A673 (cell line): Measurements from ENCODE around the gene PYHIN1. TPM values are rescaled to one million over a fixed set of nuclear protein-coding genes. Genes with fewer than 3 reads are reported as not detected.

ENCODE experiments used
- BruUV-seq: library from RNA; stranded (reverse); fragments of 400-500 nt; replicated peaks from 2 replicates; lab custom pipeline; 2021; lab: Mats Ljungman, UMichigan
- CTCF ChIA-PET: fragments of 300-600 bp; sonication (Branson Sonifier 250); formaldehyde crosslinking; loops from one replicate; lab custom pipeline; 2022; ENCODE audit warnings: antibody characterized with exemption; lab: Charles Lee
- POLR2A ChIA-PET: fragments of 300-600 bp; sonication (Branson Sonifier 250); formaldehyde crosslinking; loops from one replicate; lab custom pipeline; 2022; ENCODE audit warnings: antibody characterized with exemption; ENCODE audit not compliant: low non-redundant PET; lab: Charles Lee
- DNase-seq: peaks from one replicate; pipeline ENCODE4 v3.0.0-alpha.2; 2015; ENCODE audit warnings: low spot score
- H3K27ac ChIP-seq: fragments of 200-600 bp; sonication (generic); 2 replicates; pipeline ENCODE4 v1.5.1; 2016; ENCODE audit warnings: mixed run types, low read depth, mild to moderate bottlenecking, mixed read lengths, antibody characterized with exemption, low read length; ENCODE audit not compliant: poor library complexity, severe bottlenecking
- H3K27me3 ChIP-seq: fragments of 200-600 bp; sonication (generic); replicated peaks from 2 replicates; pipeline ENCODE4 v1.6.1; 2017; ENCODE audit warnings: mixed run types, low read depth, mild to moderate bottlenecking, mixed read lengths, antibody characterized with exemption, low read length; ENCODE audit not compliant: insufficient read depth, poor library complexity
- H3K36me3 ChIP-seq: fragments of 200-600 bp; sonication (generic); 2 replicates; pipeline ENCODE4 v1.6.1; 2016; ENCODE audit warnings: mixed run types, mild to moderate bottlenecking, mixed read lengths, antibody characterized with exemption, low read length; ENCODE audit not compliant: insufficient read depth, poor library complexity, severe bottlenecking
- H3K4me1 ChIP-seq: fragments of 200-600 bp; sonication (generic); 2 replicates; pipeline ENCODE4 v1.6.1; 2017; ENCODE audit warnings: mixed run types, mild to moderate bottlenecking, mixed read lengths, antibody characterized with exemption, low read length; ENCODE audit not compliant: insufficient read depth, poor library complexity, severe bottlenecking
- H3K4me3 ChIP-seq: fragments of 200-600 bp; sonication (generic); 2 replicates; pipeline ENCODE4 v1.5.1; 2016; ENCODE audit warnings: low read depth, mixed run types, mild to moderate bottlenecking, mixed read lengths, low read length; ENCODE audit not compliant: poor library complexity, severe bottlenecking
- H3K9me3 ChIP-seq: fragments of 200-600 bp; sonication (generic); 2 replicates; pipeline ENCODE4 v1.6.1; 2016; ENCODE audit warnings: mixed run types, low read depth, mild to moderate bottlenecking, mixed read lengths, antibody characterized with exemption, low read length; ENCODE audit not compliant: poor library complexity, severe bottlenecking
- CTCF ChIP-seq: fragments of 300-800, 200-600 bp; sonication (generic); conservative IDR thresholded peaks from 2 replicates; pipeline ENCODE4 v1.5.1; 2017; ENCODE audit warnings: low read depth, mild to moderate bottlenecking, antibody characterized with exemption, low read length, moderate library complexity, mixed read lengths
- EZH2 ChIP-seq: fragments of 200-600 bp; sonication (generic); IDR thresholded peaks from 2 replicates; pipeline ENCODE4 v1.6.1; 2017; ENCODE audit warnings: borderline replicate concordance, low read depth, mild to moderate bottlenecking, mixed read lengths, antibody characterized with exemption, low read length; ENCODE audit not compliant: poor library complexity, severe bottlenecking
- intact Hi-C: fragments of 100-400 bp; cut with micrococcal nuclease; formaldehyde crosslinking; loops from one replicate; pipeline ENCODE4 v1.10.0; 2022; ENCODE audit not compliant: unreplicated experiment
- total RNA-seq: library from RNA; stranded (reverse); gene quantifications from 2 replicates; pipeline ENCODE4 v1.2.3, GENCODE V29; 2021

The PYHIN1 gene
- total RNA-seq, 1 experiment from 2014 or later = not detected

- ChIA-PET CTCF (interaction anchor here (1.0 kb wide), 1 partner anchor 9 kb away, joined by 3 read pairs; the partner anchor contains the start of gene IFI16), POLR2A (no interaction called here)
- Histone ChIP-seq H3K4me1 (peaks cover 26% of the 10 kb centered on the region), H3K9me3 (no peaks in the 10 kb centered on the region), H3K27me3 (no peaks in the 10 kb centered on the region), H3K36me3 (no peaks in the 10 kb centered on the region), H3K27ac (peak overlapping the region; percentile 73), H3K4me3 (peak overlapping the region; percentile 56)
- no peak for DNase-seq
- intact Hi-C loops = loop anchor here (5.0 to 10.0 kb wide), 3 partner anchors 72 to 1035 kb away; partner anchors contain the start of gene CD1D
- BruUV-seq = TSS peak; percentile 89
- no peak for TF ChIP-seq CTCF
- TF ChIP-seq EZH2 = no peak
Observed at GRCh38 chr1:159000070-159000409, 68.7 kb downstream of the PYHIN1 start.

- no peak for TF ChIP-seq CTCF
- DNase-seq = peak; percentile 90
- ChIA-PET CTCF (no interaction called here), POLR2A (no interaction called here)
- peak overlapping the region; percentile 73 for H3K27ac ChIP-seq
- no peaks in the 10 kb centered on the region for H3K9me3 ChIP-seq
- BruUV-seq = no TSS peak
- H3K27me3 ChIP-seq = no peaks in the 10 kb centered on the region
- no peaks in the 10 kb centered on the region for H3K36me3 ChIP-seq
- H3K4me1 ChIP-seq = peaks cover 29% of the 10 kb centered on the region
- intact Hi-C loops = loop anchor here (5.0 to 10.0 kb wide), 3 partner anchors 72 to 1036 kb away; partner anchors contain the start of gene CD1D
- peak overlapping the region; percentile 56 for H3K4me3 ChIP-seq
Observed at GRCh38 chr1:159000625-159001024, 69.3 kb downstream of the PYHIN1 start.

- intact Hi-C loops = loop anchor here (10.0 kb wide), 2 partner anchors 820 to 1040 kb away; partner anchors contain the start of gene CD1D
- no peak for DNase-seq
- POLR2A ChIA-PET = no interaction called here
- H3K27me3 ChIP-seq = no peaks in the 10 kb centered on the region
- CTCF ChIA-PET = no interaction called here
- no TSS peak for BruUV-seq
- no peak overlapping the region for H3K27ac ChIP-seq
- H3K9me3 ChIP-seq = no peaks in the 10 kb centered on the region
- peaks cover 32% of the 10 kb centered on the region for H3K4me1 ChIP-seq
- no peaks in the 10 kb centered on the region for H3K36me3 ChIP-seq
- H3K4me3 ChIP-seq = no peak overlapping the region
- no peak for TF ChIP-seq EZH2
- no peak for TF ChIP-seq CTCF
Observed at GRCh38 chr1:159005161-159005560, 73.8 kb downstream of the PYHIN1 start.
